ENCODE results near the gene CCDC184.

- TF ChIP-seq CTCF (conservative IDR thresholded peaks at IDR 0.05; ENCODE audit: low read depth, low read length) (no peak), EZH2 (IDR thresholded peaks at IDR 0.05; ENCODE audit: borderline replicate concordance, low read depth, low read length, poor library complexity, severe bottlenecking) (no peak)
Observed at GRCh38 chr12:48180857-48181495, 2.5 kb upstream of the CCDC184 start.
